OCI-LY3 (cell line): ENCODE measurements around the gene WIZ.
"Not testable (repeated sequence)": the region's sequence is repeated elsewhere in the genome, so short reads cannot be mapped to it uniquely, and the experiment has no call there.

Experiments used
- H2AFZ ChIP-seq: fragments of 200-600, 300-600 bp; shearing (Covaris generic); 2 replicates; pipeline ENCODE4 v1.6.0; 2014; ENCODE audit warnings: antibody characterized with exemption, low read depth, low read length
- H3K27ac ChIP-seq: fragments of 200-600, 300-600 bp; sonication (generic); 2 replicates; pipeline ENCODE4 v1.5.1; 2014; ENCODE audit warnings: mild to moderate bottlenecking, low read length, moderate library complexity, mixed read lengths
- H3K27me3 ChIP-seq: fragments of 200-600, 300-600 bp; sonication (generic); 2 replicates; pipeline ENCODE4 v1.6.1; 2014; ENCODE audit warnings: low read depth, low read length, mixed read lengths
- H3K36me3 ChIP-seq: fragments of 200-600, 300-600 bp; sonication (generic); replicated peaks from 2 replicates; pipeline ENCODE3; 2014; ENCODE audit warnings: low read depth, low read length, mixed read lengths
- H3K4me1 ChIP-seq: fragments of 300-600, 200-600 bp; sonication (generic); 2 replicates; pipeline ENCODE4 v1.6.1; 2014; ENCODE audit warnings: low read length, mixed read lengths
- H3K4me2 ChIP-seq: fragments of 200-600, 300-600 bp; sonication (generic); 2 replicates; pipeline ENCODE4 v1.6.1; 2014; ENCODE audit warnings: low read length, mixed read lengths
- H3K4me3 ChIP-seq: fragments of 300-600, 200-600 bp; sonication (generic); 2 replicates; pipeline ENCODE4 v1.5.1; 2014; ENCODE audit warnings: antibody characterized with exemption, mild to moderate bottlenecking, low read length, moderate library complexity
- H3K79me2 ChIP-seq: fragments of 300-600, 200-600 bp; shearing (Covaris generic); 2 replicates; pipeline ENCODE4 v1.6.1; 2014; ENCODE audit warnings: mild to moderate bottlenecking, low read length, mixed read lengths
- H3K9ac ChIP-seq: fragments of 300-600, 200-600 bp; shearing (Covaris generic); 2 replicates; pipeline ENCODE4 v1.6.0; 2014; ENCODE audit warnings: mild to moderate bottlenecking, low read length, moderate library complexity
- H3K9me3 ChIP-seq: fragments of 200-600, 300-600 bp; shearing (Covaris generic); 2 replicates; pipeline ENCODE4 v1.6.1; 2014; ENCODE audit warnings: low read length, mixed read lengths; ENCODE audit not compliant: insufficient read depth
- H4K20me1 ChIP-seq: fragments of 200-600, 300-600 bp; sonication (generic); 2 replicates; pipeline ENCODE4 v1.6.1; 2016; ENCODE audit warnings: low read length, mixed read lengths; ENCODE audit not compliant: insufficient read depth
- CTCF ChIP-seq: fragments of 200-600, 300-600 bp; sonication (generic); IDR thresholded peaks from 2 replicates; pipeline ENCODE4 v1.5.1; 2014; ENCODE audit warnings: antibody characterized with exemption, low read length, low read depth
- EZH2phosphoT487 ChIP-seq: fragments of 200-600 bp; shearing (Covaris generic); IDR thresholded peaks from 2 replicates; pipeline ENCODE4 v1.6.1; 2018; ENCODE audit warnings: antibody characterized with exemption, mixed run types, low read depth

The WIZ gene

GRCh38 chr19:15398501-15399233 lies 51.1 kb downstream of the WIZ start:
- Histone ChIP-seq H3K4me2 (no peak overlapping the region), H4K20me1 (peaks cover 25% of the 10 kb centered on the region), H3K9ac (no peak overlapping the region), H3K27me3 (no peaks in the 10 kb centered on the region), H3K36me3 (peaks cover 63% of the 10 kb centered on the region), H3K9me3 (no peaks in the 10 kb centered on the region), H3K4me1 (no peaks in the 10 kb centered on the region), H3K27ac (no peak overlapping the region), H3K4me3 (no peak overlapping the region), H3K79me2 (peaks cover 42% of the 10 kb centered on the region), H2AFZ (no peak overlapping the region)
- no peak for TF ChIP-seq EZH2phosphoT487
- no peak for TF ChIP-seq CTCF

DNA sequence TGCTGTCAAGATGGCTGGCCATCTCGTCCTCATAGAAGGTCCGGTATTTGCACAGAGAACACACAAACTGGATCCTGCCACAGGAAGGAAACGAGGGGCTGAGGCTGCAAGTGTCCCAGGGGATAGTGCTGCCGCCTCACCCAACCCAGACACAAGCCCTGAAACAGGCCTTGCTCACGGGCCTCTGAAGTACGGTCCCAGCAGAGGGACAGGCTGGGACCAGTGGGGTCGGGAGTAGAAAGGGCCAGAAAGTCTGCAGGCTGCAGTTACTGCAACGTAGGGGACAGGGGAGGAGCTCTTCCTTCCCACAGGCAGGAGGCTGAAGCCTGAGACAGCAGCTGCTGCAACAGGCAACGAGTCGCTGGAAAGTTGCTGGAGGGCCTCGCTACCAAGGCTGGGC lies 52.0 kb downstream of the WIZ start:
- H3K79me2 ChIP-seq: peaks cover 33% of the 10 kb centered on the region

GRCh38 chr19:15397236-15397635 lies 52.5 kb downstream of the WIZ start:
- TF ChIP-seq EZH2phosphoT487: no peak
- no peak for TF ChIP-seq CTCF
- Histone ChIP-seq H4K20me1 (peaks cover 11% of the 10 kb centered on the region; the same call in 1 of the 2 replicates), H3K27ac (no peak overlapping the region), H3K9me3 (no peaks in the 10 kb centered on the region), H3K4me2 (no peak overlapping the region), H3K79me2 (peaks cover 27% of the 10 kb centered on the region), H3K36me3 (peaks cover 62% of the 10 kb centered on the region), H3K27me3 (no peaks in the 10 kb centered on the region), H3K9ac (no peak overlapping the region), H3K4me1 (no peaks in the 10 kb centered on the region), H3K4me3 (no peak overlapping the region), H2AFZ (no peak overlapping the region)

More for the DNA sequence above, 52.0 kb downstream of the WIZ start:
- H3K27me3 ChIP-seq: no peaks in the 10 kb centered on the region
- H3K4me1 ChIP-seq: no peaks in the 10 kb centered on the region
- H4K20me1 ChIP-seq: peaks cover 16% of the 10 kb centered on the region
- H2AFZ ChIP-seq: no peak overlapping the region
- no peak overlapping the region for H3K4me2 ChIP-seq
- H3K36me3 ChIP-seq: peaks cover 67% of the 10 kb centered on the region
- H3K9ac ChIP-seq: no peak overlapping the region
- no peaks in the 10 kb centered on the region for H3K9me3 ChIP-seq
- TF ChIP-seq CTCF: no peak
- no peak overlapping the region for H3K27ac ChIP-seq
- H3K4me3 ChIP-seq: no peak overlapping the region

GRCh38 chr19:15396436-15396835 lies 53.3 kb downstream of the WIZ start:
- TF ChIP-seq EZH2phosphoT487: no peak
- TF ChIP-seq CTCF: no peak
- Histone ChIP-seq H3K27ac (no peak overlapping the region), H3K4me2 (no peak overlapping the region), H3K4me1 (no peaks in the 10 kb centered on the region), H3K9me3 (no peaks in the 10 kb centered on the region), H3K27me3 (no peaks in the 10 kb centered on the region), H3K79me2 (peaks cover 23% of the 10 kb centered on the region), H2AFZ (no peak overlapping the region), H3K36me3 (peaks cover 60% of the 10 kb centered on the region), H3K9ac (no peak overlapping the region), H4K20me1 (peaks cover 3% of the 10 kb centered on the region; the same call in 1 of the 2 replicates), H3K4me3 (no peak overlapping the region)

DNA sequence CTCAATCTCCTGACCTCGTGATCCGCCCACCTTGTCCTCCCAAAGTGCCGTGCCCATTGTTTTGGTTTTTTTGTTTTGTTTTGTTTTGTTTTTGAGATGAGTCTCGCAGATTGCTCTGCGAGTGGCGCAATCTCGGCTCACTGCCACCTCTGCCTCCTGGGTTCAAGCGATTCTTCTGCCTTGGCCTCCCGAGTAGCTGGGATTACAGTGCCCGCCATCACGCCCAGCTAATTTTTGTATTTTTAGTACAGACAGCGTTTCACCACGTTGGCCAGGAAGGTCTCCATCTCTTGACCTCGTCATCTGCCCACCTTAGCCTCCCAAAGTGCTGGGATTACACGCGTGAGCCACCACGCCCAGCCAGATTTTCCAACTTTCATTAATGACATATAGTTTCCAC lies 54.5 kb downstream of the WIZ start:
- H3K9me3 ChIP-seq, H4K20me1 ChIP-seq, H2AFZ ChIP-seq, H3K4me3 ChIP-seq, H3K4me1 ChIP-seq, H3K27ac ChIP-seq, H3K9ac ChIP-seq, H3K4me2 ChIP-seq, H3K27me3 ChIP-seq: not testable (repeated sequence)
- Histone ChIP-seq H3K36me3 (peaks cover 56% of the 10 kb centered on the region), H3K79me2 (peaks cover 19% of the 10 kb centered on the region)
